Measurements from ENCODE around the gene ITGB7. TPM values are rescaled to one million over a fixed set of nuclear protein-coding genes. Genes with fewer than 3 reads are reported as not detected.
"Not testable (repeated sequence)": the region's sequence is repeated elsewhere in the genome, so short reads cannot be mapped to it uniquely, and the experiment has no call there.

Gene ITGB7
- total RNA-seq, 1 donor from 2014 or later, result 1.3 TPM

DNA sequence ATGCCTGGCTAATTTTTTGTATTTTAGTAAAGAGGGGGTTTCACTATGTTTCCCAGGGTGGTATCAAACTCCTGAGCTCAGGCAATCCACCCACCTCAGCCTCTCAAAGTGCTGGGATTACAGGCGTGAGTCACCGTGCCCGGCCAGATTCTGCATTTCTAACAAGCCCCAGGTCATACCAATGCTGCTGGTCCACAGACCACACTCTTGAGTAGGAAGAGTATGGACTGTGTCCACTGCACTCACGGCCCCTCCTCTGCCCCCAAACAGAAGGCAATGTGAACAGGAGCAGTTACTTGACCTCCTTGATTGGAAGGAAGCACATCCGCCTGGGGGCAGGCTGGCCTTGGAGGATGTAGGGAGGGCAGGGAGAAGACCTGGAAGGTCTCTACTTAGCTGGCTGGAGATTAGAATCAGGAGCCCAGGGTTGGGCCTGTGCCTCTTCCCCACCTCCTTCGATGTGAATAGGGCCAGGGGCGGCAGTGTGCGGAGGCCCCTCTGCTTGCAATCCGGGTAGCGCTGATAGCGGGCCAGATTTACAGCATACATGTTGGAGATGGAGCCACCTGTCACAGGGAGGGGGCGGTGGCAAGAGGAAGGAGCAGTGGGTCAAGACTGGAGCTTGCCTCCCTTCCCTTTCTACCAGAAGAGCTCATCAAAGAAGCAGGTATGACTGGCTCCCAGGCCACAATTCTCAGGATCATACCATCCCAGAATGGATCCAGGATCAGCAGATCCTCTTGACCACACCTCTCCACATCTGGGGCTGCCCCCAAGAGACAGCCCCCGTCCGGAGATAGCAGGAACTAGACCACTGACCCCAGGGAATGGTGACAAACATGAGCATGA, 36.0 kb downstream of the ITGB7 start:
- ATAC-seq (no peak), DNase-seq (no peak)
- intact Hi-C loops (cut with micrococcal nuclease), result no loop called here

GRCh38 chr12:53170215-53170614, 36.8 kb downstream of the ITGB7 start:
- no peak for ATAC-seq
- intact Hi-C loops (cut with micrococcal nuclease), result no loop called here
- no peak for DNase-seq

DNA sequence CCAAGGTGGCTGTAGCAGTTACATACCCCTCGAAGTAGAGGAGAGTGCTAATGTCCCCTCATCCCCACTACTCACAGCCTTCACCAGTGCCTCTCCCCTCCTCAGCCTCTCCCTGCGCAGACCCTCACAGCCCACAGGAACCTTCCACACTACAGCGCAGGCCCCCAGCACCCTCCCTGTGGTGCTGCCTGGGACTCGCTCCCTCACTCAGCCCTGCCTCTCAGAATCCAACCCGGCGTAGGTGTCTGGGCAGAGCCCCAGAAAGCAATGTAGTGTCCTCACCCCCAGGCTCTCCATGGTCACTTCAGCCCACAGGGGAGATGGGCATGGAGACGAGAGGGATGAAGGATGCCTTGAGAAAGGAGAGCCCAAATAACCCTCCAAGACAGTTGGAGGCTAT, 37.4 kb downstream of the ITGB7 start:
- intact Hi-C loops (cut with micrococcal nuclease), result no loop called here
- ATAC-seq (no peak), DNase-seq (no peak)

DNA sequence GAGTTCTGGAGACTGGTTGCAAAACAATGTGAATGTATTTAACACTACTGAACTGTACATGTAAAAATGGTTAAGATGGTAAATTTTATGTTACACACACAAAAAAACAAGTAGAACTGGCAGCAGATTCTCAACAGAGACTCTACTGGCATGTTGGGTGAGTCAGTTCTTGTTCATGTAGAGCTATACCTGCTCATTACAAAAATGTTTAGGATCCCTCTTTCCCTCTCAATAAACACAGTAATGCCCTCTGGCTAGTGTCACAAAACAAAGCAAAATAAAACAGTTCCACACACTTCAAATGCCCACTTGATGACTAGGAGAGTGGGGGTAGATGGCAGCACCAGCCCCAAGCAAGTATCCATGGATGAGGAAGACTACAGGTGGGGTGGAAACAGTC, 40.2 kb downstream of the ITGB7 start:
- intact Hi-C loops (cut with micrococcal nuclease), result no loop called here
- DNase-seq, result no peak
- no peak for ATAC-seq

GRCh38 chr12:53163008-53163407, 44.0 kb downstream of the ITGB7 start:
- intact Hi-C loops (cut with micrococcal nuclease); DNase-seq; ATAC-seq: not testable (repeated sequence)

GRCh38 chr12:53161119-53161911, 45.7 kb downstream of the ITGB7 start:
- DNase-seq, result no peak
- intact Hi-C loops (cut with micrococcal nuclease), result no loop called here
- no peak for ATAC-seq

DNA sequence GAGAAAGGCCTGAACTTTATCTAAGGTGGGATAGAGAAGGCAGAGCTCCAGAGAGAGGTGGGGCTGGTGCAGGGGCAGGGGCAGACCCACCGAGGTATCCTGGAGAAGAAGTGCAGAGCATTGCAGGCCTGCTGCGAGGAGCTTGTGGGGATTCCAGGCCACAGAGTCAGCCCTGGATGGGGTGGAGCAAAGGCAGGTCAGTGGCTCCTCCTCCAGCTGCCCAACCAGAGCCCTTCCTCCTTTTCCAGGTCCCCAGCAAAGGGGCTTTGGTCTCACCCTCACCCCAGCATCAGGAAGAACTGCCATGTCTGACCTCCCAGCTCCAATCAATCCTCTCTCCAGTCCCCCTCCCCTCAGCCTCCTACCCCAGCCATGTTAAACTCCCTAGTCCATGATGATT, 46.4 kb downstream of the ITGB7 start:
- ATAC-seq, result no peak
- intact Hi-C loops (cut with micrococcal nuclease), result no loop called here
- no peak for DNase-seq

DNA sequence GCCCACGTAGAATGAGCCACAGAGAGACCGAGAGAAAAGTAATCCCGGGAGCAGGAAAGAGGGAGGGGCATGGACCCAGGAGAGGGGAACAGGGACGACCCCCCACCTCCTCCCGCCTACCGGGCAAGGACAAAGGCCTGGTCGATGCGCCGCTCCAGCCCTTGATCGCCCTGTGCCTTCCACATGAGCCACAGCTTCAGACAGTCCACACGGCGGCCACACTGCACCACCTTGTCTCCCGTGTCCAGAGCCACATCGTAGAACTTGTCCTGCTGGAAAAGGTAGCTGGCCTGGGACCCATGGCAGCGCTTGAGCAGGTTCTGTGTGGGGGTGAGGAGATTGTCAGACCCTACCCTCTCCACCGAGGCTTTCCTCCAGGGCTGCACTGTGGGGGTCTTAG, 47.1 kb downstream of the ITGB7 start:
- ATAC-seq (no peak), DNase-seq (no peak)
- intact Hi-C loops (cut with micrococcal nuclease), result no loop called here

DNA sequence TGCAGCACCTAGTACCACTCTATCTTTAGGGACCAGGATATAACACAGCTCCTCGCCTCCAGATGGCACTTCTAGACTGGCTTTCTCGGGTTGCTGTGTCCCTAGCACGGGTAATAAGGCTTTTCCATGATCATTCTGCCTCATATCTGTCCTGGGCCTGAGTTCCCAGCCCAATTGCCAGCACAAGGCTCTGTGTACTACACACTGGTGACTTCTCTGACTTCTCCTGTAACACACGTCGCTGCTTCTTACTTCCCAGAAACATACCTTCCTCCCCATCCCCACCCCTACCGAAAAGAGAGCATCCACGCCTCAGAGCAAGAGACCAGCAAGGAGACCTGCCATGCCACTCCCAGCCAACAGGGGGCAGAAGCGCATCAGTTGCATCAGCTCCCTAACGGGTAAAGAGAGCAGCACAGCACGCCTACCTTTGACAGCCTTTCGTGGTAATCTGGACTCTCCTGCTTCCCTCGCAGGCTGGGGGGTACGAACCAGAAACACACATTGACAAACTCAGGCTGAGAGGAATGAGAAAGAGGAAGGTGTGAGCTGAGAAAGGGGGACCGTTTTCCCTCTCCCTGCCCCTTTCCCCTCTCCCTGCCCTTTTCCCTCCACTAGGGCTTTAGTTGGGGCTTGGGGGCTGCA, 47.7 kb downstream of the ITGB7 start:
- peak; percentile 81 for ATAC-seq
- intact Hi-C loops (cut with micrococcal nuclease), result no loop called here

GRCh38 chr12:53152390-53152789, 54.7 kb downstream of the ITGB7 start:
- ATAC-seq (no peak), DNase-seq (no peak)
- intact Hi-C loops (cut with micrococcal nuclease), result no loop called here

More for the DNA sequence above, 47.7 kb downstream of the ITGB7 start:
- peak; percentile 88 for DNase-seq

DNA sequence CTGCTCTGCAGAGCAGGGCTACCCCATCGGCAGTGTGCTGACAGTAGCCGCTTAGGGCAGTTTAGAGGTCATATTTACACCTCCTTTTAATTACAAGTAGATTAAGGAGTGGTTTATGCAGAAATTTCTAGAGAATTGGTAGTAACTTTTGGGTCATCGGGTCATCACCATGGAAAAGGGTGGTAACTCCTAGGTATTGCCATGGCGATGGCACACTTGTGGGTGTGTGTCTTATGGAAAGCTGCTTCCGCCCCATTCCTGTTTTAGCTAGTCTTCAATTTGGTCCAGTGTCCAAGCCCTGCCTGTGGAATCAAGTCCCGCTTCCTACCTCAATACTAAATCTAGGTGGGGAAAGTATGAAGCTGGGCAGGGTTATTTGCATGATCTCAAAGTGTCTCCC, 56.0 kb downstream of the ITGB7 start:
- DNase-seq (no peak), ATAC-seq (no peak)
- intact Hi-C loops (cut with micrococcal nuclease), result no loop called here

DNA sequence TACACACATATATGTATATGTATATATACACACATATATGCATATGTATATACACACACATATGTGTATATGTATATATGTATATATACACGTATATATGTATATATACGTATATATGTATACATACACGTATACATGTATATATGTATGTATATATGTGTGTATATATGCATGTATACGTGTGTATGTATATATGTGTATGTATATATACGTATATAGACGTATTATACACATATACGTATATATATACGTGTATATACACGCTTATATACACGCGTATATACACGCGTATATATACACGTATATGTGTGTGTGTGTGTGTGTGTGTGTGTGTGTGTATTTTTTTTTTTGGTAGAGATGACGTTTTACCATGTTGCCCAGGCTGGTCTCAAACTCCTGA, 59.4 kb downstream of the ITGB7 start:
- ATAC-seq, result no peak
- no peak for DNase-seq
- intact Hi-C loops (cut with micrococcal nuclease), result no loop called here

DNA sequence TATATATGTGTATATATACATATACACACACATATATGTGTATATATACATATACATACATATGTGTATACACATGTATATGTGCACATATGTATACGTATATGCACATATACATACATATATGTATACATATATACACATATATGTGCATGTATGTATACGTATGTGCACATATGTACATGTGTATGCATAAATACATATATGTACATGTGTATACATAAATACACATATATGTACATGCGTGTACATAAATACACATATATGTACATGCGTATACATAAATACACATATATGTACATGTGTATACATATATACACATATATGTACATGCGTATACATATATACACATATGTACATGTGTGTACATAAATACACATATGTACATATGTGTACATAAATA, 59.9 kb downstream of the ITGB7 start:
- ATAC-seq (no peak), DNase-seq (no peak)
- intact Hi-C loops (cut with micrococcal nuclease), result no loop called here

DNA sequence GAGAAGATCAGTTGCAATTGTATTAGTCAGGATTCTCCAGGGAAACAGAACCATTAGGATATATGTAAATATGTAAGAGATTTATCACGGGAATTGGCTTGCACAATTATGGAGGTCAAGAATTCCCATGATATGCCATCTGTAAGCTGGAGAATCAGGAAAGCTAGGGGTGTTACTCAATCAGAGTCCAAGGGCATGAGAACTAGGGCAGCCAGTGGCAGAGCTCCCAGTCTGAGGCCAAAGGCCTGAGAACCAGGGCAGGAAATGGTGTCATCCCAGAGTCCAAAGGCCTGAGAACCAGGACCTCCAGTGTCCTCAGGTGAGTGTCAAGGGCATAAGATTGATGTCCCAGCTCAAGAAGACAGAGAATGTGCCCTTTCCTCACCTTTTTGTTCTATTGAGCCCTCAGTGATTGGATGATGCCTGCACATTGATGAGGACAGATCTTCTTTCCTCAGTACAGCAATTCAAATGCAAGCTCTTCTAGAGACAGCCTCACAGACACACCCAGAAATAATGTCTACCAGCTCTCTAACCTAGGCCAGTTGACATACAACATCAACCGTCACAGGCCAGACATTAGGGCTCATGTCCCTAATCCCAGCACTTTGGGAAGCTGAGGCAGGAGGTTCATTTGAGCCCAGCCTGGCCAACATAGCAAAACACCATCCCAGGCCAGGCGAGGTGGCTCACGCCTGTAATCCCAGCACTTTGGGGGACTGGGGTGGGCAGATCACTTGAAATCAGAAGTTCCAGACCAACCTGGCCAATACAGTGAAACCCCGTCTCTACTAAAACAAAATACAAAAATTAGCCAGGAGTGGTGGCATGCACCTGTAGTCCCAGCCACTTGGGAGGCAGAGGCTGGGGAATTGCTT, 61.4 kb downstream of the ITGB7 start:
- DNase-seq (no peak), ATAC-seq (no peak)
- intact Hi-C loops (cut with micrococcal nuclease), result no loop called here

DNA sequence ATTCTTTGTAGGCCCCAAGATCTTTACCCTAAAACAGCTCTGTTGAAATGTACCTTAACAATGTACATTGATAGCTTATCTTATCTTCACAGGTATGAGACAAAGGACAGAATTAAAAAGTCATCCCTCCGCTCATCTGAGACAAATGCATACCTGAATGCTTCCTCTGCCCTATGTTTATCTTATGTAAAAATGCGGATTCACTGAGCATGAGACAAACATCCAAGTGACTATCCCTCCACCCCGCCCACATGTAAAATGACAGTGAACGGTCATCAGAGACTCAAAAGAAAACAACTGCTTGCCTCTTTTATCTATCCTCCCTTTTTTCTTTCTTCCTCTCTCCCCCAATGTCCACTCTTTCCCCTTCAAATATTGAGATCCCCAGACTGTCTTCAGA, 63.7 kb downstream of the ITGB7 start:
- ATAC-seq, result no peak

More for the DNA sequence above, 63.7 kb downstream of the ITGB7 start:
- no peak for DNase-seq
- intact Hi-C loops (cut with micrococcal nuclease), result no loop called here
